Tongue (tissue), 2 donors: Measurements from ENCODE around the gene SERTAD1. TPM values are rescaled to one million over a fixed set of nuclear protein-coding genes. Genes with fewer than 3 reads are reported as not detected.
"Not testable (repeated sequence)": the region's sequence is repeated elsewhere in the genome, so short reads cannot be mapped to it uniquely, and the experiment has no call there.

ENCODE experiments used
- DNase-seq: peaks from one replicate; pipeline ENCODE4 v3.0.0-alpha.2; 2015
- total RNA-seq: library from RNA; depleted of rRNA; stranded (reverse); fragments of >200 nt; gene quantifications from one replicate; pipeline ENCODE4 v1.2.3, GENCODE V29; 2014

The SERTAD1 gene
- total RNA-seq, 1 donor from 2014 or later = 12.9 TPM

DNA sequence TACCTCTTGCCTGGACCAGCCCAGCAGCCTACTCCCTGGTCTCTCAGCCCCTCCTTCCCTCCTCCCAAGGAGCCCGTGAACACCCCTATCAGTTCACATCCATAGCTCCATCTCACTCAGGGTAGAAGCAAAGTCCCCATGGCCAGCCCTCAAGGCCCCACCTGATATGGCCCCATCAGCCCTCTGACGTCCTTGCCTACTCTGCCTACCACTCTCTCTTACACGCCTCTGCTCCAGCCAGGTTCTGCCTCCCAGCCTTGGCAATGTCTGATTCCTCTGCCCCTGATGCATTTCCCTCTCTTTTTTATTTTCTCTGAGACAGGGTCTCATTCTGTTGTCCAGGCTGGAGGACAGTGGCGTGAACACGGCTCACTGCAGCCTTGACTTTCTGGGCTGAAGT, 26.2 kb upstream of the SERTAD1 start:
- no peak for DNase-seq

DNA sequence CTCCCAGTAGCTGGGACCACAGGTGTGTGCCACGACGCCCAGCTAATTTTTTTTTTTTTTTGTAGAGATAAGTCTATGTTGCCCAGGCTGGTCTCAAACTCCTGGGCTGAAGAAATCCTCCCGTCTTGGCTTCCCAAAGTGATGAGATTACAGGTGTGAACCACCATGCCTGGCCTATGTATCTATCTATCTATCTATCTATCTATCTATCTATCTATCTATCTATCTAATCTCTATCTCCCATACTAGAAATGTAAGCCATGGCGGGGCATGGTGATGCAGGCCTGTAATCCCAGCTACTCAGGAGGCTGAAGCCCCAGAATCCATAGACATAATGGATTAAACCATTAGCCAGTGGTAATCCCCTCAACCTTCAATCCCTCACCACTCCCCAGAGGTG, 24.9 kb upstream of the SERTAD1 start:
- no peak for DNase-seq

DNA sequence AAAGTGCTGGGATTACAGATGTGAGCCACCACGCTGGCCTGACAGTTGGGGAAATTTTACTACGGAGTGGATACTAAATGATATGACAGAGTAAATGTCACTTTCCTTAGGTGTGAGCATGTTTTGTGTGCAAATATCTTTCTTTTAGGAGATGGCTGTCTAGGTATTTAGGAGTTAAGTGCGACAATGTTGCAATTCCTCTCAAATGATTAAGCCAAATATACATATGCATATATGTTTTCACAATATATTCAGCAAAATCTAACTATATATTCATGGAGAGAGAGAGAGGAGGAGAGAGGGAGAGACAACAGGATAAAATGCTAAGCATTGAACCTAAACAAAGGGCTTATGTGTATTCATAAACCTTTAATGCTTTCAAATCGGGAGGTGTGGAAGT, 23.7 kb upstream of the SERTAD1 start:
- no peak for DNase-seq

DNA sequence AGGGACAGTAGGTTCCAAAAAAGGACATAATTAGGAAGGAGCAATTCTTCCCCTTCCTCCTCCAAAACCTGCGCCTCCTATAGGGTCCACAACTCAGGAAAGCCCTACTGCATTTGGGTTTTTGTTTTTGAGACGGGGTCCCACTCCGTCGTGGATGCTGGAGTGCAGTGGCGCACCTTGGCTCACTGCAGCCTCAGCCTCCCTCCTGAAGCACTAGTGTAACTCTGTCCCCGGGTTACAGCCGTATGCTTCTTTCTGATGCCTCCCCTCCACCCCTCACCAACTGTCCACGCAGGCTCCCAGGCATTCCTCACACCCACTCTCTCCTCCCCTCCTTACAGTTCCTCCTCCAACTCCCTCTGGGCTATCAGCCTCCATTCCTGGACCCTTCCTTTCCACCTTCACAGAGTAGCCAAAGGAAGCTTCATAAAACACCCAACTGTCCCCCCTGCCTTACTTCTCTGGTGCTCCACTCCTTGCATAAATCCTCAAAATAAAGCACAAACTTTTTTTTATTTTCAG, 20.5 kb upstream of the SERTAD1 start:
- DNase-seq = no peak

DNA sequence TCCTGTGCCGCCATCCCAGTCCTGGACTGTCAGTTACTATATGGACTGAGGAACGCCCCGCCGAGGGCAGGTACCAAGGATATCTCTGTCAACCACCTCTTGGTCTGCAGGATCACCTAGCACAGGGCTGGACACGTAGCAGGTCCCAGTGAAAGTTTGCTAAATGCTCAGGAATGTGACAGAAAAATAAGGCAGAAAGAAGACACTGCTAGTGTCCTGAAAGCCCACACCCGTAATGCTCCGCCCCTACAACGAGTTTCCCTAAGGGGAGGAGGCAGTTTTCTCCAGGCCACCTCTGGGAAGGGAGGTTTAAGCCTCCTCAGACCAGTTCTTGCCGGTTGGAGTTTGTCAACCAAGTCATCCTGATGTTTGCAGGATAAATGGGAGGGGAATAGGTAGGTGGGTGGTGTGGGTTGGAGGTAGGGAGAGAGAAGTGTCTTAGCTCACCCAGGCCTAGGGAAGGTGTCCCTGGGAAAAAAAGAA, 20.0 kb upstream of the SERTAD1 start:
- peak; percentile 57 for DNase-seq

DNA sequence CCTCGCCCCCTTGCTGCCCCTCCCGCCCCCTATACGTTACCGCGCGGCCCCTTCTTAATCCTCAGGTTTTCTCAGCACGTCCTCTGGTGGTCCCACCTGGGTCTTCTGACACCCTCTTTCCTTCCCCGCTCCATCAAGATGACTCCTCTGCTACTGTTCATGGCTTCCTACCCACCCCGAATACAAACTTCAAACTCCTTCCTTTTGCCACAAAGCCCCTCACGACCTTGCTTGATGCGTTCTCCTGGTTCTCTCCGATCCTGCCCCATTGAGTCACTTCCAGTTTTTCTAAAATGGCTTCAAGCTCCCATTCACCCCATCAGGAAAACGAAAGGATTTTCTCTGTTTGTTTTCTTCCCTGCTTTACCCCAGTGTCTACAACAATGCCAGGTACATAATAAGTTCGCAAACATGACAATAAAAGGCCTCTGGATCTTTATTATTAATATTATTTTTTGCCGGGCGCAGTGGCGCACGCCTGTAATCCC, 19.1 kb upstream of the SERTAD1 start:
- no peak for DNase-seq

DNA sequence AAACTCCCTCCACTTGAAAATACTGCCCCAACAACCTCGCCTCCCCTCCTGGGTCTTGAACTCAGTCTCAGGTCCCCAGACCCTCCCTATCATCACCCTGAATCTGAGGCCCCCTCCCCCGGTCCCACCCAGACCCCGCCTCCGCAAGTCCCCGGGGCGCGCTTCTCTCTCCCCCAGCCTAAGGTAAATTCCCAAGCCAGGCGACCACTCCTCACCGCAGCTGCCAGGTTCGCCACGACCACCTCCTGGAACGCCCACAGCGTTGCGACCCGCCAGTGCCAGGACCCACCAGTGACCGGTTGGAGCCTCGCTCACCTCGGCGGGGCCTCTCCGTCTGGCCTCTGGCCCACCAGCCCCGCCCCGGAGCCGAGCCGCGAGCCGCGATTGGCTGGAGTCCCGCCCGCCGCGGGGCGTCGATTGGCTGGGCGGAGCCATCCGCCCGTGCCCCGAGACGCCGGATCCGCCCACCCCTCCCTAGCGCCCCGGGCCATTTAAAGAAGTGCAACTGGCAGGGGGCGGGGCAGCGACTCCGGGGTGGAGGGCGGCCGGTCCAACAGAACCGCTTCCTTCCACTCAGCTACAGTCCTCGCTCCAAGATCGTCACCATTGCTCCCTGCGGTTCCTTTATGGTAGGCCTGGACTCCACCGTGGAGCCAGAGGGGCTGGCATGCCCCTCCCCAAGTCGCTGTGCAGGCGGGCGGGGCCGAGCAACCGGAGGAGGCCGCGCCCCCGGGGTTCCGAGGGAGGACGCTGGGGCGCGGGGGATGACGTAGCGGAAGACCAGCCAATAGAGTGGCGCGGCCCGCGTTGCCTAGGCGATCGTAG, 18.4 kb upstream of the SERTAD1 start, which contains the start of gene SERTAD3:
TSS of gene SERTAD3 (minus strand) at position 336 of the 825 bp plus-strand sequence. CDS start 2,255 bp downstream, outside the sequence.
- DNase-seq = peak; percentile 99

DNA sequence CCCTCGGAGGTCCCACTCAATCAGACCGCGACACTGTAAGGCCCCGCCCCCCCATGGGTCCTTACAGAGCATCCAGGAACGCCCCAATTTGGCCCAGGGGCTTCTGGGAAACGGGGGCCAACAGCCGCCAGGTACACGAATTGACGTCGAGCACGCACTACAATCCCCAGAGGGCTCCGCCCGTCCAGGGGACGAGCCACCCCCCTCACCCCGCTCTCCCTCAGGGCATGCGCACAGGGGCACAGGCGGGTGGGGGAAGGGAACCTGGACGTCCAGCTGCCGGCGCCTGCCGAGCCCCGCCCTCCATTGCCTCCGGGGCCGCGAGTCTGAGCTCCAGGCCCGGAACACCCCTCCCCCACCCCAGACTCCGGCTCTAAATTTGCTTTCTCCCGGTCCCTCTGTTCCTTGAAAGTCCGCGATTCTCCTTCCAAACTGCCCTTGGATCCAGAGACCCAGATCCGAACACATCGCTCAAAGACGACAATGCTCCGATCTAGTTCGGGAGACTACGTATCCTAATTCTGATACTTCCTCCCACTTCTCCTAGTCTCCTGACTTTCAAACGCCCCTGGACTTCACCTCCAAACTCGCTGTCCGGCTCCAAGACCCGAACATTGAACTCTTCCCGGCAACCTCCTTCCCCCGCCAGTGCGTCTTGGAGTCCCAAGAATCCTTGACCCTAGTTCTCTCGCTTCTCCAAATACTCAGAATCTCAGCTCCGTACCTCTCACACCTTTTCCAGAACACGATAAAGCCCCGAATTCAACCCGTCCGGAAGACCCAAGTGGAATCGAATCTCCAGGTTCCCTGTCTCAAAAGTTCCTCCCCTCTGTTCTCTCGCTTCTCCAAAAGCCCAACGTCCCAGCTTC, 17.6 kb upstream of the SERTAD1 start:
- DNase-seq = peak; percentile 100

DNA sequence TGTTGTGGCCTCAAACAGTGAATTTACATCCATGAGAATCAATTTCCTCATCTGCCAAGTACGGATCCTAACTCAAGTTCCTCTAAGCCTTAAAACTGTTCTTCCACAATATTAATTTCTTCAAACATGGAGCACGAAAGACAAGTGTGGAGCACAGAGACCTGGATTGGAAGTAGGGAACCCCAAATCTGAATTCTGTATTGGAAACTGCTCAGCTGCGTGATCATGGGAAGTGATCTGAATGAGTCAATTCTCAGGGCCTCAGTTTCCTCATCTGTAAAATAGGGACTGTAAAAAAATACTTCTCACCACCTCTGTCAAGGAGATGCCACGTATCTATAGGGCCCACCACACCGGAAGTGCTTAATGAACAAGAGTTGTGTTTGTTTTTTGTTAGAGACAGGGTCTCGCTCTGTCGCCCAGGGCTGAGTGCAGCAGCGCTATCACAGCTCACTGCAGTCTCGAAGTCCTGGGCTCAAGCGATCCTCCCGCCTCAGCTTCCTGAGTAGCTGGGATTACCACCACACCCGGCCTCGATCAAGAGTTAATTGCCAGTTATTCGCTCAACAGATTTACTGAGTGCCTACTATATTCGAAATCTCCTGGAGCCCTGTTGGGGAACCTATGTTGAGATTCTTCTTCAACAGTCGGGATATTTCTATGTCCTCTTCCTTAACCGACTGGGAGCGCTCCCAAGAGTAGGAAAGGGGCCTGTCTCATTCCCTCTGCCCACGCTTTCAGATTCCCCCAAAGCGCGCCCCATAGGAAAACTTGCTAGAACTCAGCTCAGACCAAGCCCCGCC, 16.7 kb upstream of the SERTAD1 start:
- DNase-seq = no peak

DNA sequence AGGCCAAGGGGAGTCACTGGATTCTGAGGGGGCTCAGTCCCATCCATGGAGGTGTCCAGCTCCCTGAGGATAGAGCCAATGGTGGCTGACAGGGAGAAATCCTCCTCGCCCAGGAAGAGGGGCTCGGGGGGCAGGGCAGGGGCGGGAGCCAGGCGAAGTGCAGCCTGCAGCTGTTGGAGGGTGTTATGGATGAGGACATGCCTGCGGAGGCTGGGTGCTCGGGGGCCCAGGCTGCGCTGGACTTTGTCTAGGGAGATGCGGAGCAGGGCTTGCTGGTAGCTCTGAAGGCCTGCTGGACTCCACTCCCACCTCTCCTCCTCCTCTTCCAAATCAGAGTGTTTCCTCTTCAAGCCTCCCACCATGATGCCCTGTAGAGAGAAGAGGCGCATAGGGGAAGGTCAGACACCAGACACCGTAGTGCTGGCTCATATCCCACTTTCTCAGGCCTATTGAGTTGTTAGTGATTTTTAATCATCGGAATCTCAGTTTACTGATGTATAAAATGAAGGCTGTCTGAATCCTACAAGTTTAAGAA, 16.0 kb upstream of the SERTAD1 start:
- DNase-seq = no peak

DNA sequence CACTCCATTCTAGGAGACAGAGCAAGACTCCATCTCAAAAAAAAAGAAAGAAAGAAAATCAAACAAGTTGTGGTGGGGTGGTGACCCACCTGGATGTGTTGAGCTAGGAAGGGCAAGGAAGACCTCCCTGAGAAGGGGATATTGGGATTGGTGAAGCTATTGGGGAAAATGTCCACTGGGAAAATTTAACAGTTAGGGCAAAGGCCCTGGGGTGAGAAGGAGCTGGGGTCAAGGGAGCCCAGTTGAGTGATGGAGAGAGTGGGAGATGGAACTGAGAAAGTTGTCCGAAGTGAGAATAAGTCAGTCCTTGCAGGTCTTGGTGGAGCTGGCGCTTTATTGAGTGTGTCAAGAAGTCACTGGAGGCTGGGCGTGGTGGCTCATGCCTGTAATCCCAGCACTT, 12.5 kb upstream of the SERTAD1 start:
- DNase-seq = no peak

DNA sequence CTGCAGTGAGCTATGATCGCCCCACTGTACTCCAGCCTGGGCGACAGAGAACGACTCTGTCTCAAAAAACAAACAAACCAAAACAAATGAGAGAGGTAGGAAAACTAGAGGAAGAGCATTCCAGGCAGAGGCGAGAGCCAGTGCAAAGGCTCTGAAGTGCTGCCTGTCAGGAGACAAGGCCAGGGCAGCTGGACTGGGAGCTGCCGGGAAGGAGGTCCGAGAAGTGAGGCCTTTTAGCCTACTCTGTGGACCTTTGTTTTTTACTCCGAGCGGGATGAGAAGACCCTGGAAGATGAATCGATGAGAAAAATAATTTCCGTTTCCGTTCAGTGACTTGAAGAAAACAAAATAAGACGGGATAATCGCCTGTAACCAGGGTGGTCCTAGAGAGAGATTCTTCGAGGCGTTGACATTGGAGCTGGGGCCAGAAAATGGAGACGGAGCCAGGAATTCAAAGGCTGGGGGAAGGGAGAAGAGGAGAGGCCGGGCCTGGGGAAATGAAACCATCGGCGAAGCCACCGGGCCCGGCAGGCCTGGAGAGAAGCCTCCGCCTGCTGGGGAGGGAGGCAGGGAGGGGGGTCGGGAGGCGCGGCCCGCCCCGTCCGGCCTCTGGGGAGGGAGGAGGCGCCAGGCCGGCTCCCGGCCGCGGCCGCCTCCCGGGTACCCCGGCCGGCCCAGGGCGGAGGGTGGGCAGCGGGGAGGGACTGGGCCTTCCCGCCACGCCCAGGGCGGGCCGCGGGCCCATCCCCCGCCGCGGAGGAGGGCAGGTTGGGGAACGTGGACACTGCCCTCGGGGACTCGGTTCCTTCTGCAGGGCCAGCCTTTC, 7.8 kb upstream of the SERTAD1 start:
- peak; percentile 97 for DNase-seq

DNA sequence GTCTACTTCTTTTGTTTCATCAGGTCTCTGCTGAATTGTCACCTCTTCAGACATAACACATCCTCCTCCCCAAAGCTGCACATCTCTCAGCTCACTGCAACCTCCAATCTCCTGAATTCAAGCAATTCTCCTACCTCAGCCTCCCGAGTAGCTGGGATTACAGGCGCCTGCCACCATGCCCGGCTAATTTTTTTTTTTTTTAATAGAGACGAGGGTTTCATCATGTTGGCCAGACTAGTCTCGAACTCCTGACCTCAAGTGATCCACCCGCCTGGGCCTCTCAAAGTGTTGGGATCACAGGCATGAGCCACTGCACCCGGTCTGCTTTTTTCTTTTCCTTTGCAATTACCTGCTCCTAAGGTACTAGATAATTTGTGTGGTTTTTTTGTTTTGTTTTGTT, 7.0 kb upstream of the SERTAD1 start:
- DNase-seq = not testable (repeated sequence)

DNA sequence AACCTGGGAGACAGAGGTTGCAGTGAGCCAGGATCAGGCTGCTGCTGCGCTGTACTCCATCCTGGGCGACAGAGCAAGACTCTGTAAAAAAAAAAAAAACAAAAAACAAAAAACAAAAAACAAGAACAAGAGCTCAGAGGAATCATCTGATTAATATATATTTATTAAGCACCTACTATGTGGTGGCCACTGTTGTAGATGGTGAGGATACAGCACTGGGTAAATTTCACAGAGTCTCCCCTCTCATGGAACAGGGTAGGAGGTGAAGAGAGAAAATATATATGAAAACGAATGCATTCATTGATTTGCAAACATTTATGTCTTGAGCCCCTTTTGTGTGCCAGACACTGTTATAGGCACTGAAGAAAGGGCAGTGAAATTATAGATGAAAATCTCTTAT, 5.9 kb upstream of the SERTAD1 start:
- DNase-seq = no peak

DNA sequence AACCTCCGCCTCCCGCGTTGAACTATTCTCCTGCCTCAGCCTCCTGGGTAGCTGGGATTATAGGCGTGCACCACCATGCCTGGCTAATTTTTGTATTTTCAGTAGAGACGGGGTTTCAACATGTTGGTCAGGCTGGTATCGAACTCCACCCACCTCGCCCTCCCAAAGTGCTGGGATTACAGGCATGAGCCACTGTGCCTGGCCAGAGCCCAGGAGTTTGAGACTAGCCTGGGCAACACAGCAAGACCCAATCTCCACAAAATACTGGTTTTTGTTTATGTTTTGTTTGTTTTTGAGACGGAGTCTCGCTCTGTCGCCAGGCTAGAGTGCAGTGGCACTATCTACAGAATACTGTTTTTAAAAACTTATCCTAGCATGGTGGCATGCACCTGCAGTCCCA, 4.5 kb upstream of the SERTAD1 start:
- DNase-seq = not testable (repeated sequence)

DNA sequence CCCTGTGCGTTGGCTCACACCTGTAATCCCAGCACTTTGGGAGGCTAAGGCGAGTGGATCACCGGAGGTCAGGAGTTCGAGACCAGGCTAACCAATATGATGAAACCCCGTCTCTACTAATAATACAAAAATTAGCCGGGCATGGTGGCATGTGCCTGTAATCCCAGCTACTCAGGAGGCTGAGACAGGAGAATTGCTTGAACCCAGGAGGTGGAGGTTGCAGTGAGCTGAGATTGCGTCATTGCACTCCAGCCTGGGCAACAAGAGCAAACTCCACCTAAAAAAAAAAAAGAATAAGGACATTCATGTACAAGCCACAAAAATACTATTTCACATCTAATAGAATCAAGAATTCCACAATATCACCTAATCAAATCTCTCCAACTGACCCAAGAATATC, 2.4 kb upstream of the SERTAD1 start:
- DNase-seq = not testable (repeated sequence)

DNA sequence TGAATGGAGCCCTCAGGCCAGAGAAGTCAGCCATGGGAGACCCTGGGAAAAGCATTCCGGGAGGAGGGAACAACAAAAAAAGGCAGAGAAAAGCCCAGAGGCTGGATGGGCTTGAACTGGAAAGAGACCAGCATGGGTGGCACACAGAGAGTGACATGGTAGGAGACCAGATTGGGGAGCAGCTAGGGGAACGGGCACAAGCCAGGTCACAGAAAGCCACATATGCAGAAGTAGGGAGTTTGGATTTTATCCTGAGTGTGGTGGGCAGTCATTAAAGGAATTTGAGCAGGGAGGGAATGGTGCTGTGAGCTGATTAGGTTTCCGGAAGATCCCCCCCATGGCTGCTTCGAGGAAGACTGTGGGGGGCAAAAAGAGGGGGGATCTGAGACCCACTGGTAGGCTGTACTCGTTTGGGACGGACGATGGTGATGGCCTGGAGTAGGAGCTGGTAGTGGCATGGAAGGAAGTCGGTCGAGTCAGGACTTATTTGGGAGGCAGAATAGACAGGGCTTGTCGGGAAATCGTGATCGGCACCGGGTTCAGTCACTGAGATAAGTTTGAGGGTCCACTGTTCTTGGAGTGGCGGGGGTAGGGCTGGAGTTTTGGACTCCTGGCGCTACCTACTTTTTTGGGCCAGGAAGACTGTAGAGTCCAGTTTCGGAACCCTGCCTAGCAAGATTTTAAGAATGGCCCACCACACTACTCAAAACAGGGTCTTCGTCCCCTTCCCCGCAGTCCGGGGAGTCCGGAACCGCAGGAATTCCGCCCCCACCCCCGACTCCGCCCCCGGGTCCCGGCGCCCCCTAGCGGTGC, 949 bp downstream of the SERTAD1 start:
- DNase-seq = peak; percentile 37

DNA sequence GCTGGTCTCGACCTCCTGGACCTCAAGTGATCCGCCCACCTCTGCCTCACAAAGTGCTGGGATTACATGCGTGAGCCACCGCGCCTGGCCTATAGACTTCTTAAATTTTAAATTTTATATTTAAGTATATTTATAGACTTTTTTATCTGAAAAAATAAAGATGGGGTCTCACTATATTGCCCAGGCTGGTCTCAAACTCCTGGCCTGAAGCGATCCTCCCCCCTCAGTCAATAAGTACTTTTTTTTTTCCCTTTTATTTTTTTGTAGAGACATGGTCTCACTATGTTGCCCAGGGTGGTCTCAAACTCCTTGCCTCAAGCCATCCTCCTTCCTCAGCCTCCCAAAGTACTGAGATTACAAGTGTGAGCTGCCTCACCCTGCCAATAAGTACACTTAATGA, 1.9 kb downstream of the SERTAD1 start:
- DNase-seq = no peak

DNA sequence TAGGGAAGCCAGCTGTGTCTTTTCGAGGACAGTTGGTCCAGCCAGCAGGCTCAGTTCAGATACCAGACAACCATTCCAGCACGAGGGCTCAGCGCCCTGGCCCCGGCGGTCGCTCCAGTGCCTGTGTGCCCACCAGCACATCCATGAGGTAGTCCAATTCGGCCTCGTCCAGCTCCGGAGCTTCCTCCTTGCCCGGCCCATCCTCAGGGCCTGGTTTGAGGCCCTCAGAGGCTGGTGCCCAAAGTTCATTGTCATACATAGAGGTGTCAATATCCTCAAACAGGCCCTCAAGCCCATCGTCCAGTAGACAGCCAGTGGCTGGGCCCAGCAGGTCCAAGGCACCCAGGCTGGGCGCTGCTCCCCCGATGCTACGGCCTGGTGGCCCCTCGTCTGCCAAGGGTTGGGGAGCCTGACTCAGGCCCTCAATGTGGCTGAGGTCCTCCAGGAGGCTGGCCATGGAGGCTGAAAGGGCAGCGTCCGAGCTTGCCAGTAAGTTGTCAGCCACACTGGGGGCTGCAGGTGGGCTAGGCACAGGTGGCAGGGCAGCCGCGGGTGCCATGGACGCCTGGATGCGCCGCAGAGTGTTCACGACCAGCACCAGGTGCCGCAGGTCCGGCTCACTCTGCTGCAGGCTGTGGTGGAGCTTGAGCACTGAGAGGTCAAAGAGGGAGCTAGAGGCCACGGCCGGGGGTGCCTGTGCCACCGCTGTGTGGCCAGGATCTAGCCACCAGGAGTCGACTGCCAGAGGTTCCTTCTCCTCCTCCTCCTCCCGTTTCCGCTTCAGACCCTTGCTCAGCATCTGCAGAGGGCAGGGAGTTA, 2.8 kb downstream of the SERTAD1 start:
- DNase-seq = no peak
